Panc1 (cell line): ENCODE measurements around the gene PKN3. TPM values are rescaled to one million over a fixed set of nuclear protein-coding genes. Genes with fewer than 3 reads are reported as not detected.

Experiments
- ATAC-seq: fragments of 200-7000 bp; cut with Tn5 transposase; 2 replicates; pipeline ENCODE4 v1.9.1; 2020; ENCODE audit warnings: mild to moderate bottlenecking, moderate library complexity
- BruUV-seq: library from RNA; stranded (reverse); fragments of 400-500 nt; replicated peaks from 2 replicates; lab custom pipeline; 2021; lab: Mats Ljungman, UMichigan
- CTCF ChIA-PET: fragments of 300-600 bp; sonication (Branson Sonifier 250); formaldehyde crosslinking; loops from one replicate; lab custom pipeline; 2022; ENCODE audit warnings: antibody characterized with exemption; lab: Charles Lee
- POLR2A ChIA-PET: fragments of 300-600 bp; sonication (Branson Sonifier 250); formaldehyde crosslinking; loops from one replicate; lab custom pipeline; 2022; ENCODE audit warnings: antibody characterized with exemption; lab: Charles Lee
- DNase-seq: peaks from one replicate; pipeline ENCODE4 v3.0.0-alpha.2; 2010; ENCODE audit warnings: low read depth, low spot score
- H3K27ac ChIP-seq: 2 replicates; pipeline ENCODE4 v1.5.1; 2011; ENCODE audit warnings: mild to moderate bottlenecking, low read length, inconsistent platforms
- H3K27me3 ChIP-seq: fragments of 200-500 bp; sonication (Bioruptor generic); 2 replicates; pipeline ENCODE4 v1.6.0; 2014; ENCODE audit warnings: low read length, inconsistent platforms; ENCODE audit not compliant: control insufficient read depth, insufficient read depth
- H3K36me3 ChIP-seq: fragments of 200-500 bp; sonication (Bioruptor generic); 2 replicates; pipeline ENCODE4 v1.5.1; 2014; ENCODE audit warnings: inconsistent platforms, mild to moderate bottlenecking, low read length, moderate library complexity; ENCODE audit not compliant: control insufficient read depth, insufficient read depth
- H3K4me1 ChIP-seq: 2 replicates; pipeline ENCODE4 v1.5.1; 2011; ENCODE audit warnings: inconsistent platforms, mild to moderate bottlenecking, low read length, moderate library complexity; ENCODE audit not compliant: control insufficient read depth, insufficient read depth
- H3K4me3 ChIP-seq, 2 experiments: 2 replicates each; pipeline ENCODE4 v1.5.1; 2011 to 2012; ENCODE audit warnings: low read depth in 2 of 2, low read length in 2 of 2, mild to moderate bottlenecking in 2 of 2, inconsistent platforms in 1 of 2, moderate library complexity in 1 of 2
- H3K9me3 ChIP-seq: fragments of 200-500 bp; sonication (Bioruptor generic); 2 replicates; pipeline ENCODE4 v1.5.1; 2014; ENCODE audit warnings: low read depth, mild to moderate bottlenecking, inconsistent platforms, low read length, moderate library complexity; ENCODE audit not compliant: control insufficient read depth, insufficient read depth
- CTCF ChIP-seq: fragments of 450-650 bp; IDR thresholded peaks from 2 replicates; pipeline ENCODE4 v1.5.1; 2017; ENCODE audit warnings: mild to moderate bottlenecking
- POLR2AphosphoS5 ChIP-seq: IDR thresholded peaks from 2 replicates; pipeline ENCODE4 v1.6.1; 2012; ENCODE audit warnings: mild to moderate bottlenecking, low read depth, low read length, moderate library complexity
- REST ChIP-seq, 2 experiments: IDR thresholded peaks; 2 replicates each; pipeline ENCODE4 v1.6.1; 2011 to 2012; ENCODE audit warnings: low read depth in 2 of 2, control low read depth in 1 of 2, low read length in 1 of 2, mild to moderate bottlenecking in 1 of 2, moderate library complexity in 1 of 2; ENCODE audit not compliant: insufficient read depth in 1 of 2
- SIN3A ChIP-seq: IDR thresholded peaks from 2 replicates; pipeline ENCODE4 v1.6.1; 2012; ENCODE audit warnings: low read depth, mild to moderate bottlenecking, low read length, moderate library complexity, borderline replicate concordance; ENCODE audit not compliant: insufficient read depth
- TCF7L2 ChIP-seq: IDR thresholded peaks from 2 replicates; pipeline ENCODE4 v1.6.1; 2011; ENCODE audit warnings: mild to moderate bottlenecking, low read depth, low read length, inconsistent platforms
- in situ Hi-C: cut with HindIII; loops from 2 replicates; pipeline ENCODE4 v1.10.0; 2016; ENCODE audit warnings: low sequenced_read_pairs, low pct_unique_long_range_greater_than_20kb
- intact Hi-C: fragments of 100-400 bp; cut with micrococcal nuclease; formaldehyde crosslinking; loops from one replicate; pipeline ENCODE4 v1.10.0; 2022; ENCODE audit not compliant: unreplicated experiment
- total RNA-seq: library from RNA; stranded (reverse); gene quantifications from one replicate; pipeline ENCODE4 v1.2.1, GENCODE V29; 2021; ENCODE audit not compliant: unreplicated experiment

Gene PKN3
- total RNA-seq, 1 experiment from 2014 or later = 19.9 TPM

GRCh38 chr9:128728298-128728697 is 26.0 kb downstream of the PKN3 start:
- ATAC-seq = no peak
- intact Hi-C loops (no loop called here), in situ Hi-C loops (no loop called here)
- ChIA-PET CTCF (interaction anchor here (0.6 kb wide), 1 partner anchor 11 kb away, joined by 7 read pairs; no protein-coding TSS in a partner anchor), POLR2A (no interaction called here)
- Histone ChIP-seq H3K9me3 (no peaks in the 10 kb centered on the region), H3K4me3 (no peak overlapping the region), H3K27ac (no peak overlapping the region), H3K27me3 (no peaks in the 10 kb centered on the region), H3K4me1 (peaks cover 2% of the 10 kb centered on the region; the same call in 1 of the 2 replicates), H3K36me3 (peaks cover 3% of the 10 kb centered on the region; the same call in 1 of the 2 replicates)
- no peak for TF ChIP-seq TCF7L2
- TF ChIP-seq CTCF = no peak
- TF ChIP-seq SIN3A = no peak
- no peak for TF ChIP-seq POLR2AphosphoS5
- no peak for TF ChIP-seq REST (IDR thresholded peaks at IDR 0.05; ENCODE audit: insufficient read depth in 1 of 2, low read depth in 2 of 2, low read length in 1 of 2)
- DNase-seq = no peak
- no TSS peak for BruUV-seq

DNA sequence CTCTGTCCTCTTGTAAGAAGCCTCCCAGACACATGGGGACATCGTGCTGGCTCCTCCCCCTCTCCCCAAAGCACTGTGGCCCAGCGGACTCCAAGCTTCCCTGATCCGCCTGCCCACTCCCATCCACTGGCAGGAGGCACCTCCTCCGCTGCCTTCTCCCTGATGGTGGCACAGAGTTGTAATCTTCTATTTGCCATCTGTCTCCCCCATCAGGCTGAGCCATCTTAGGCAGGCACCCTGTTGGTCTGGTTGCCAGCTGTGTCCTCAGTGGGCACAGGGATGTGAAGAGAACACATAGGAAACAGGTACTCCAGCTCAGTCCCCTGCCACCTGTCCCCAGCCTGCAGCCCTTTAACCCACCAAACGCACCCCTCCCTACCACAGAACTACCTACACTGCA is 27.0 kb downstream of the PKN3 start:
- ATAC-seq = no peak
- in situ Hi-C loops = no loop called here
- no TSS peak for BruUV-seq
- DNase-seq = no peak
- POLR2A ChIA-PET = no interaction called here
- intact Hi-C loops = no loop called here
- TF ChIP-seq SIN3A (no peak), REST (IDR thresholded peaks at IDR 0.05; ENCODE audit: insufficient read depth in 1 of 2, low read depth in 2 of 2, low read length in 1 of 2) (no peak), POLR2AphosphoS5 (no peak), CTCF (no peak), TCF7L2 (no peak)
- Histone ChIP-seq H3K4me3 (no peak overlapping the region), H3K36me3 (no peaks in the 10 kb centered on the region), H3K27me3 (no peaks in the 10 kb centered on the region), H3K27ac (no peak overlapping the region), H3K4me1 (0 out of 2 replicates have a peak, but pooled peaks cover 2% of the 10 kb centered on the region), H3K9me3 (no peaks in the 10 kb centered on the region)
- CTCF ChIA-PET = no interaction called here
